ENCODE results near the gene FKBP14.

FKBP14 gene

DNA sequence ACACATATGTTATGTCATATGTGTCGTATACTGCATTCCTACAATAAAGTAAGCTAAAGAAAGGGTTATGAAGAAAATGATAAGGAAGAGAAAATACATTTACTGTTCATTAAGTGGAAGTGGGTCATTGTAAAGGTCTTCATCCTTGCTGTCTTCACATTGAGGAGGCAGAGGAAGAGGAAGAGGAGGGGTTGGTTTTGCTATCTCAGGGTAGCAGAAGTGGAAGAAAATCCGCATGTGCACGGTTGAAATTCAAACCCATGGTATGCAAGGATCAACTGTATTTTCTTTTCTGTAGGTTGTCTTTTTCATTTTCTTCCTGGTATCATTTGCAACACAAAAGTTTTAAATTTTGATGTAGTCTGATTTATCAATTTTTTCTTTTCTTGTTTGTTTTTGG lies 8.0 kb upstream of the FKBP14 start:
- DNase-seq (ENCODE audit: low read depth in 3 of 3, low spot score in 1 of 3): no peak

- no peak for DNase-seq (ENCODE audit: low read depth in 3 of 3, low spot score in 1 of 3)
Measured at GRCh38 chr7:30032310-30033125, 6.0 kb upstream of the FKBP14 start.

DNA sequence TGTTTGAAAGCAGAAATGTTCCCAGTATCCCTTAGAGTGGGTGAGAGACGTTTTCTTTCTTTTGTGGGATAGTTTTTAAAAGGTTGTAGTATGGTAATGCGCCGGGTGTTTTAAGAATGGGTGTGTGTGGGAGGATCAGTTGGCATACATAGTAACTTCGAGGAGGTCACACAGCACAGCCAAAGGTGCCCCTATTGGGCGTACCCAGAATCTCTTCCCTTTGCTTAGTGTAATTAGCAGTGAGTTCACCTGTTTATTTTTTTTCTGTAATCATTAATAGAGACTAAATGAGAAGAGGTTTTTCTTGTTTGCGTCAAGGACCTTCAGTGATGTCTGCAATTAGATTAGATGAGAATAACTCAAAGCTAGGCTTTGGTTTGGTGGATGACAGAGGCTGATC lies 3.2 kb upstream of the FKBP14 start:
- no peak for DNase-seq (ENCODE audit: low read depth in 3 of 3, low spot score in 1 of 3)

- DNase-seq (ENCODE audit: low read depth in 3 of 3, low spot score in 1 of 3): peak in 1 of 3 donors; percentile 2
Measured at GRCh38 chr7:30028749-30029635, 2.5 kb upstream of the FKBP14 start.

DNA sequence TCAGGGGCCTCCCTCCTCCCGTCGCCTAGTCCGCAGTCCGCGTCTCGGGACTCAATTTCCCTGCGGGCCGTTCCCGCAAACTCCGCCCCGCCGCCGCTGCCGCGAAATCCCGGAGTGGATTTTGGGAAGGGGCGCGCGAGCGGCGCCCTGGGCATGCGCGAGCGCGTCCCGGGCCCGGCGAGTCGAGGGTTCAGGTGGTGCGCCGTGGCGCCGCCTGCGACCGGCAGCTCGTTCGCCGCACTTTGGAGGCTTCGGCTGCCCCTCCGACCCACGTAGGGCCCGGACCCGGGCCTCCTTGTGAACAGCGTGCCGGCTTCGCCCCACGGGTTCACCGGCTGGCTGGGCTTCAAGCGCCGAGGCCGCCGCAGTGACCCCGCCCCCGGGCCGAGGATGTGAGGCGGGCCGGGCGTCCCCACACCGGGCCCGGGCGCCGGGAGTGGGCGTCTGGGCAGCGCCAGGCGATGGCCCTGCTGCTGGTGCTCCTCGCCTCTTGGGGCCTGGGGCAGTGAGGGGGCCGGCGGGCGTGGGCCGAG lies 1.8 kb upstream of the FKBP14 start, which contains the start of gene PLEKHA8:
Gene PLEKHA8, plus strand, starts transcription at position 197 of the 533 bp plus-strand sequence. CDS start 351 bp downstream, outside the sequence.
- DNase-seq (ENCODE audit: low read depth in 3 of 3, low spot score in 1 of 3): peak; percentile 59 to 94 (median 72)

- no peak for DNase-seq (ENCODE audit: low read depth in 3 of 3, low spot score in 1 of 3)
Measured at GRCh38 chr7:30027740-30028215, 1.3 kb upstream of the FKBP14 start.

DNA sequence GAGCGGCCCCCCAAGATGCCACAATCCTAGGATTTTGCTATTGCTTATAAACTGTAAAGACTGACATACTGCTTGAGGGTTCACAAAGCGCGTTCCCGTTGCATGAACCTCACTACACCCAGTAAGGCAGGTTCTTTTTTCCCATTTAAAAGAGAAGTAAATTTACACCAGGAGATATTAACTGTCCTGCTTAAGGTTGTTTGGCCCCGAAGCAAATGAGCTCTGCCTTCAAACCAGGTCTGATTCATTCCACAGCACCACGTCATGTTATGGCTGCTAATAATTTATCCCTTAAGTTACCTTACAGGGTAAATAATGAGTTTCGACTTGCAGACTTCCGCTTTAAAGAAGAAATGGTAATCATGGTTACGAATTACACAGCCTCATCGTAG lies 559 bp upstream of the FKBP14 start:
- peak in 1 of 3 donors; percentile 3 for DNase-seq (ENCODE audit: low read depth in 3 of 3, low spot score in 1 of 3)

DNA sequence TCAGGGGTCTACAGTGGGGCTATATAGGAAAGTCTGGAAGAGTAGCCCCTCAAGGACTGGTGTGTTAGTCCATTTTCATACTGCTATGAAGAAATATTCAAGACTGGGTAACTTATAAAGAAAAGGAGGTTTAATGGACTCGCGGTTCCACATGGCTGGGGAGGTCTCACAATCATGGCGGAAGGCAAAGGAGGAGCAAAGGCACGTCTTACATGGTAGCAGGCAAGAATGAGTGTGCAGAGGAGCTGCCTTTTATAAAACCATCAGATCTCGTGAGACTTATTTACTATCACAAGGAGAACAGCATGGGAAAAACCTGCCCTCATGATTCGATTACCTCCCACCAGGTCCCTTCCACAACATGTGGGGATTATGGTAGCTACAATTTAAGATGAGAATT lies 3.0 kb downstream of the FKBP14 start:
- DNase-seq (ENCODE audit: low read depth in 3 of 3, low spot score in 1 of 3): no peak

- no peak for DNase-seq (ENCODE audit: low read depth in 3 of 3, low spot score in 1 of 3)
Measured at GRCh38 chr7:30022991-30023390, 3.5 kb downstream of the FKBP14 start.

DNA sequence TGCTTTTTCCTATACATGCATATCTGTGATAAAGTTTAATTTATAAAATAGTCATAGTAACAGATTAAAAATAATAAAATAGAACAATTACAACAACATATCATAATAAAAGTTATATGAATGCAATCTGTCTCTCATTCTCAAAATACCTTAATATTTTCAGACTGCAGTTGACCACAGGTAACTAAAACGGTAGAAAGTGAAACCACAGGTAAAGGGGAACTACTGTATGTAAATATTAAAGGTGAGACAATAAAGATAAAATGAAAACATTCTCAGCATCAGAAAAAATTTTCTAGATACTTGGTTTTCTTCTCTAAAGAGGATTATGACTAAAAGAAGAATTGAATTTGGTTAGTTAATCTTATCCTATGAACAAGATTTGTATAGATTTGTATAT lies 6.0 kb downstream of the FKBP14 start:
- DNase-seq (ENCODE audit: low read depth in 3 of 3, low spot score in 1 of 3): no peak

GRCh38 chr7:30019960-30020359 lies 6.5 kb downstream of the FKBP14 start:
- no peak for DNase-seq (ENCODE audit: low read depth in 3 of 3, low spot score in 1 of 3)

DNA sequence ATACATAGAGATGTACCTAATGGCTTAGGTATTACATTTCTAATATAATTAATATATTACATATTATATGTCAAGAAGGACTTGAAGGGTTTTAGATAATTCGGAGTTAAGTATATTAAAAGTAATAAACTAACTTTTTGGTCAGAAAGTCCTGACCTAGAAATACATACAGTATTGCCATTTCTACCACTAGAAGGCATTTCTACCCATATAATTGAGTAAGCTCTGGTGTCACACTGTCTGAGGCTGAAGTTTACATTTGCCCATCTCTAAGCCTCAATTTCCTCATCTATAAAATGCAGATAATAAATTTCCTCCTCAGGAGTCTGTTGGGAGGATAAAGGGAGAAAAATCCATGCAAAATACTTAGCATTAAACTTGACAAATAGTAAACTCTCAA lies 7.1 kb downstream of the FKBP14 start:
- DNase-seq (ENCODE audit: low read depth in 3 of 3, low spot score in 1 of 3): no peak

- DNase-seq (ENCODE audit: low read depth in 3 of 3, low spot score in 1 of 3): no peak
Measured at GRCh38 chr7:30018451-30018850, 8.1 kb downstream of the FKBP14 start.

DNA sequence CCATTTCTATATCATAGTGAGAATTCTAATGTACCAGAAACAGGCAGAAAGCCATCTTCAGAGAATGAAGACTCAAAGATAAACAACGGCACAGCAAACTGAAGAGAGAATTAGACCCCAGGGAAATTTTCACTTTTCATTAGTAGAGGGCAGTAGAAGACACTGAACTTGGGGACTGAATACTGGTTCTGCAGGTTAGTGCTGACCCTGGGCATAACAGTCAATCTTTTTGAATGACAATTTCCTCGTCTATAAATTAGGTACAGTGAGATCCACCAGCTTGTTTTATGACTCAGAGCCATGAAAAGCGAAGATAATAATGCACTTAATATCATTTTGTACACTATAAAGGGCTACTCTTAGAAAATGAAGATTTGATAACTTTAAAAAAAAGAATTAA lies 13.7 kb downstream of the FKBP14 start:
- no peak for DNase-seq (ENCODE audit: low read depth in 3 of 3, low spot score in 1 of 3)

DNA sequence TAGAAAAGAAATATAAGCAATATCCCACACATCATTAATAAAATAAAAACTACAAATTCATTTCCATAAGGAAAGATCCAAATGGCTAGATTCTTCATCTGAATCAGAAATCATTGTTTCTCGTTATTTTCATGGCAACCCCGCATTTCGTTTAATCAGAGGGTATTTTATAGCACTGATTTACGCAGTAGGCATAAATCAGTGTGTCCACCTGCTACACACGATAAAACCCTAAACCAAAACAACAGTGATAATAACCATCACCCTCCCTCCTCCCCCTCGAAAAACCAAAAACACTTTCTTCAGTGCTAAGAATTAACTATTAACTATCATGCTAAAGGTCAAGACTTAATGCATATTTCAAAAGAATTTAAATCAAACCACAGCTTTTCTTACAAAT lies 16.5 kb downstream of the FKBP14 start:
- no peak for DNase-seq (ENCODE audit: low read depth in 3 of 3, low spot score in 1 of 3)

GRCh38 chr7:30005464-30005863 lies 21.0 kb downstream of the FKBP14 start:
- no peak for DNase-seq (ENCODE audit: low read depth in 3 of 3, low spot score in 1 of 3)

DNA sequence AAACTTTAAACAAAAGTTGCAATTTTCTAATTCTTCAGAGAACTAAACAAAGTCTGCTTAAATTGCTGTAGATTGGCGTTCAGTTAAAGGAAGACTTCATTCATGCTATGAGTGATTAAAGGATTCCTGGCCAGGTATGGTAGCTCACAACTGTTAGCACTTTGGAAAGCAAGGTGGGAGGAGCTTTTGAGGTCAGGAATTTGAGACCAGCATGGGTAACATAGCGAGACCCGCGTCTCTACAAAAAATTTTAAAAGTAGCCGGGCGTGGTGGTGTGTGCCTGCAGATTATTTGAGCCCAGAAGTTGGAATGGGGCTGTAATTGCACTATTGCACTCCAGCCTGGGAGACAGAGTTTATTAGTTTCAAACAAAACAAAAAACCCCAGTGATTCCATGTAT lies 23.4 kb downstream of the FKBP14 start:
- DNase-seq (ENCODE audit: low read depth in 3 of 3, low spot score in 1 of 3): no peak

GRCh38 chr7:30001998-30002397 lies 24.5 kb downstream of the FKBP14 start:
- DNase-seq (ENCODE audit: low read depth in 3 of 3, low spot score in 1 of 3): no peak

GRCh38 chr7:29998489-29998888 lies 28.0 kb downstream of the FKBP14 start:
- DNase-seq (ENCODE audit: low read depth in 3 of 3, low spot score in 1 of 3): no peak

DNA sequence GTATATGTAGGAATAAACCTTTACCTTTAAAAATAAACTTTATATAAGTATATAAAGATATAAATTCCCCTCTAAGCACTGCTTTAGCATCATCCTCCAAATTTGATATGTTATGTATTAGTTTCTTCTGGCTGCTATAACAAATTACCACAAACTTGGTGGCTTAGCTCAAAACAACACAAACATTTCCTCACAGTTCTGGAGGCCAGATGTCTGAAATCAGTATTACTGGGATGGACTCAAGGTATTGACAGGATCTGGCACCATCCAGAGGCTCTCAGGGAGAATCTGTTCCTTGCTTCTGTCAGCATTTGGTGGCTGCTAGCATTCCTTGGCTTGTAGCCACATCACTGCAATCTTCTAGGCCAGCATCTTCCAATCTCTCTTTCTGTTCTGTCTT lies 30.2 kb downstream of the FKBP14 start:
- DNase-seq (ENCODE audit: low read depth in 3 of 3, low spot score in 1 of 3): no peak

- no peak for DNase-seq (ENCODE audit: low read depth in 3 of 3, low spot score in 1 of 3)
Measured at GRCh38 chr7:29995652-29996051, 30.9 kb downstream of the FKBP14 start.

DNA sequence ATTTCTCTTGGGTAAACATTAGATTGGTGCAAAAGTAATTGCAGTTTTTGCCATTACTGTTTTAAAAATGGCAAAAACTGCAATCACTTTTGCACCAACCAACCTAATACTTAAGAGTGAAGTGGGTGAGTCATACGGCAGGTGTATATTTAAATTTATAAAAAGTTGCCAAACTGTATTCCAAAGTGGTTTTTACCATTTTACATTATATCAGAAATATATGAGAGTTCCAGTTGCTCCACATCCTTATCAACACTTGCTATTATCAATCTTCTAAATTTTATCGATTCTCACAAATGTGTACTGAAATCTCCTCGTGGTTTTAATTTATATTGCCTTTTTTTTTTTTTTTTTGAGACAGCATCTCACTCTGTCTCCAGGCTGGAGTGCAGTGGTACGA lies 33.4 kb downstream of the FKBP14 start:
- DNase-seq (ENCODE audit: low read depth in 3 of 3, low spot score in 1 of 3): no peak
